CD4-positive, alpha-beta T cell treated with Interleukin-1 beta for 1 hour (primary cell): ENCODE measurements around the gene AIDA.
A peak's percentile ranks its signal among the peaks of the same experiment; 100 is the strongest.

Source experiments
- DNase-seq, 2 donors: peaks; one replicate each; pipeline ENCODE4 v3.0.0-alpha.2; 2020 to 2022

The AIDA gene

DNA sequence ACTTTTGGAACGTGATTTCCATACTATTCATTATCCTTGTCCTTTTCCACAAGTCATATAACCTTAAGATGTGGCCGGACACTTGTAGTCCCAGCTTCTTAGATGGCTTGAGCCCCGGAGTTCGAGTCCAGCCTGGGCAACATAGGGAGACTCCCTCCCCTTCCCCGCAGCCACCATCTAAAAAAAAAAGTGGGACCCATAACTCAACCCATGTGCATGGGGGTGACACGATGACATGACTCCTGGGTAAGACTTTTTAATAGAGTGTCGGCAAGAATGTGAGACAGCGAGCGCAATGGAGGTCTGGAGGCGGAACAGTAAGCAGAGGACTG, 68.7 kb downstream of the AIDA start:
- DNase-seq = no peak

DNA sequence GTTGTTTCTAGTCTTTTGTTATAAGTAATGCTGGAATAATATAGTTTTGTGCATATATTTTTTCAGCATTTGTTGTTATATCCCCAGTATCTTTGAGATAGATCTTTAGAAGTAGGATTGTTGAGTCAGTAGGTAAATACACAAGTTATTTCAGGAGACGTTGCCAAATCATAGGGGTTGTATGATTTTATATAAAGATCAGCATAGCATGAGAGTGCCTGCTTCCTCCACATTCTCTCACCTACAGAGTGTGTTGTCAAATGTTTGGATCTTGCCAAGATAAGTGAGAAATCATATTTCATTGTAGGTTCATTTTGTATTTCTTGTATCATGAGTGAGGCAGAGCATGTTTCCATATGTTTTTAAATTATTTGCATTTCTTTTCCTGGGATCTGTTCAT, 69.8 kb downstream of the AIDA start:
- DNase-seq = no peak

GRCh38 chr1:222641269-222641948, 70.9 kb downstream of the AIDA start:
- DNase-seq = no peak

- DNase-seq = peak; percentile 55 to 88
Observed at GRCh38 chr1:222634180-222635013, 77.9 kb downstream of the AIDA start.

- DNase-seq = no peak
Observed at GRCh38 chr1:222632749-222633148, 79.5 kb downstream of the AIDA start.

DNA sequence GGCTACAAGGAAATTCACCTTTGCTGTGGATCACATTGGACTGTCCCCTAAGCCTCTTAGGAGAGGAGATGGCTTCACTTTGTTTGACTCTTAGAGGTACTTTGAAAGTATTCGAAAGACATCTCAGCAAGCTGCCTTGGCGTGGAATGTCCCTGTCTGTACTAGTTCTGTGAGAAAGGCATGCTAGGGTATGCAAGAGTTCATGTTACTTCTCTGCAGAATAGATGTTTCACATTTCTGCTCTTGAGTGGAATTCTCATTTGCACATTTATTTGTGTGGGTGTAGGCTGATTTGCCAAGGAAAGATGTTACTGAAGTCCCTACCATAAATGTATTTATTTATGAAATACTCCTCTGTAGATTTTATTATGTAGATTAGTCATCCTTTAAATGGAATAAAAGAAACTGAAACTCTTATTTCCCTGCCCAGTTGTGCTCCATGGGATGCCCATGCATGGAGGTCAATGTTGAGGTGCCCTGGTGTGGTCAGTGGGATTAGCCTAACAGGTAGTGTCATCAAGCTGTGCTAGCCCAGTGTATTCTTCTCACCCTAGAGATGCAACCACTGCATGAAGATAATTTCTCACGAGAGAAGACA, 80.6 kb downstream of the AIDA start:
- DNase-seq = no peak

- DNase-seq = no peak
Observed at GRCh38 chr1:222629921-222630535, 82.3 kb downstream of the AIDA start.

GRCh38 chr1:222627232-222627631, 85.1 kb downstream of the AIDA start:
- DNase-seq = no peak

DNA sequence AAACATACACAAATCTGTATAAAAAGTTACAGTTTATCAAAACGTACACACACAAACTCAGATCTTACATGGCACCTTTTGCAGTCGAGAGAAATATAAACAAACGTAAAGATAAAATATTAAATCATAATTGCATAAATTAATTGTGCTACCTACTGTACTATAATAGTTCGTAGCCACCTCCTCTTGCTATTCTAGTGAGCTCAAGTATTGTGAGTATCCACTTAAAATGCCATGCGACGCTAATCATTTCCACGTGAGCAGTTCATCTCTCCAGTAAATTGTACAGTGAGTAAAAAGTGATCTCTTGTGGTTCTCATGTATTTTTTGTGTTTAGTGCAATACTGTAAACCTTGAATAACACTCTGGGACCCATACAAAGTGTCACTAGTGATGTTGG, 88.1 kb downstream of the AIDA start:
- no peak for DNase-seq

GRCh38 chr1:222623458-222623857, 88.8 kb downstream of the AIDA start:
- DNase-seq = no peak

DNA sequence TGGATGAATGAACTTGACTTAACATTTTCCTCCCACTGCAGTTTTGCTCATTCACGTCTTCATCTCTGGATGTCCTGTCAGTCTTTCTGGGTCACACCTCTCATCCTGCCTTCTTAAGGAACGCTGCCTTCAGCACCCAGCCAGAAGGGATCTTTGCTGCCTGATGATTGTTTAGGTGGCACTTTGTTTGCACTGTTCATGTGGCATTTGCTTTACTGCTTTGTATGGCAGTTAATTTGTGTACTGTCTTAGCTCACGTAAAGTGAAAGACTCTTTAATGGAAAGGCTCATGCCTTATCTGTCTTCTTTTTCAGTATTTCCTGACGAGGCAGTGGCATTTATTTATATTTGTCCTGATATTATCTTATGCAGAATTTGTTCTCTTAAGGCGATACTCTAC, 89.5 kb downstream of the AIDA start:
- DNase-seq = no peak

DNA sequence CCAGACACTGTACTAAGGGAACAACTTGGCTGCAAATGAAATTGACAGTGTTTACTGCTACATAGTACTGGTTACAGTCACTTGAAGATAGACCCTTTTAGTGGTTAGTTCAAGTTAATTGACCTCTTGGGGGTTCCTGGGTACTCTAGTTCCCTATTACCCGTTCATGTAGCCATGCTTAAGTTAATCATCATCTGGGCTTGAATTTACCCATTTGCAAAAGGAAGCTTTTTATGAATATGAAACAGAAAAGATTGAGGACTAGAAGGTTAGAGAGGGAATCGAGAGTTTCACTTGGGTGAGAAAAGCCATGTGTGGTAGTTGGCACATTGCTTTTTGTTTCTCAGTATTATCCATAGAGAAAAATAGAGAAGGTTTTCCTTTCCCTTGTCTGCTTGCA, 91.7 kb downstream of the AIDA start:
- no peak for DNase-seq

- DNase-seq = no peak
Observed at GRCh38 chr1:222618880-222619596, 93.3 kb downstream of the AIDA start.
